ENCODE results near the gene KCP.

The KCP gene

DNA sequence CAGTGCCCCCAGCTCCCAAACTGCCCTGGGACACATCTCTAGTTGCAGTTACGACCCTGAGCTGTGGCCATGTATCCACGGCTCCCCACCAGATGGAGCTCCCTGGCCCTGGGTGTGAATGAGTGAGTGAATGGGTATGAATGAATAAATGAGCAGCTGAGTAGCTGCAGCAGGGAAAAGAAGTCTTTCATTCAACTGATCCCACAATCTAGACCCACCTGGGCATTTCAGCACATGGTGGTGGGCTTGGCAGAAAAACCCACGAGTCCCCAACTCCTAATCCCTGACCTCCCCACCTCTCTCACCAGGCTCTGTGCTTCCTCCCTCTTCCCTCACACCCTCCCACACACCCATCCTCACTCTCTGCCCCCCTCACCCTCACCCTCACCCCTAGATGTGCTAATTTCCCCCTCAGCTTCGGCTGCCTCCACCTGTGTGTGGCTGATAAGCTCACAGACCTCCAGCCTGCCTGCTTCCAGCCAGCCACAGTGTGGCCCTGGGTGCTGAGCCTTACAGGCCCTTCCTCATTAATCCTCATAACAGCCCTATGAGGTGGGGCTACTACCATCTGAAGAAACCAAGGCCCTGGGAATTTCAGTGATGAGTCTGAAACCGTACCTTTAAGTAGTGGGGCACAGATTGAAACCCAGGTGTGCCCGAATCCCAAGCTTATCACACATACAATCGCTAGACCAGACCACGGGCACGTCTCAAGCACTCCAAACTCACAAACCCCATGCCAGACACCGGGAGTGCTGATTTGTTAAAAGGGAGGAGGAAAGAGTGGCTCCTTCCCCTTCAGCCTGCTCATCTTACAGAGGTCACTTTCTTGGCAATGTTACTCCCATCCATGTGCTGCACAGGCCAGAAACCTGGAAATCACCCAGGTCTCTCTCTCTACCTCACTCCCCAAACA lies 50.1 kb downstream of the KCP start:
- Mint-ChIP-seq H3K27ac (peak overlapping the region; percentile 75), H3K4me1 (peaks cover 52% of the 10 kb centered on the region), H3K36me3 (ENCODE audit: low read depth) (peaks cover 10% of the 10 kb centered on the region), H3K27me3 (ENCODE audit: low read depth, poor library complexity) (peaks cover 12% of the 10 kb centered on the region), H3K4me3 (no peak overlapping the region), H3K9me3 (no peaks in the 10 kb centered on the region)
- TF ChIP-seq, protein P1, sequence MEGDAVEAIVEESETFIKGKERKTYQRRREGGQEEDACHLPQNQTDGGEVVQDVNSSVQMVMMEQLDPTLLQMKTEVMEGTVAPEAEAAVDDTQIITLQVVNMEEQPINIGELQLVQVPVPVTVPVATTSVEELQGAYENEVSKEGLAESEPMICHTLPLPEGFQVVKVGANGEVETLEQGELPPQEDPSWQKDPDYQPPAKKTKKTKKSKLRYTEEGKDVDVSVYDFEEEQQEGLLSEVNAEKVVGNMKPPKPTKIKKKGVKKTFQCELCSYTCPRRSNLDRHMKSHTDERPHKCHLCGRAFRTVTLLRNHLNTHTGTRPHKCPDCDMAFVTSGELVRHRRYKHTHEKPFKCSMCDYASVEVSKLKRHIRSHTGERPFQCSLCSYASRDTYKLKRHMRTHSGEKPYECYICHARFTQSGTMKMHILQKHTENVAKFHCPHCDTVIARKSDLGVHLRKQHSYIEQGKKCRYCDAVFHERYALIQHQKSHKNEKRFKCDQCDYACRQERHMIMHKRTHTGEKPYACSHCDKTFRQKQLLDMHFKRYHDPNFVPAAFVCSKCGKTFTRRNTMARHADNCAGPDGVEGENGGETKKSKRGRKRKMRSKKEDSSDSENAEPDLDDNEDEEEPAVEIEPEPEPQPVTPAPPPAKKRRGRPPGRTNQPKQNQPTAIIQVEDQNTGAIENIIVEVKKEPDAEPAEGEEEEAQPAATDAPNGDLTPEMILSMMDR (IDR thresholded peaks at IDR 0.05): no peak
- no peak for DNase-seq

DNA sequence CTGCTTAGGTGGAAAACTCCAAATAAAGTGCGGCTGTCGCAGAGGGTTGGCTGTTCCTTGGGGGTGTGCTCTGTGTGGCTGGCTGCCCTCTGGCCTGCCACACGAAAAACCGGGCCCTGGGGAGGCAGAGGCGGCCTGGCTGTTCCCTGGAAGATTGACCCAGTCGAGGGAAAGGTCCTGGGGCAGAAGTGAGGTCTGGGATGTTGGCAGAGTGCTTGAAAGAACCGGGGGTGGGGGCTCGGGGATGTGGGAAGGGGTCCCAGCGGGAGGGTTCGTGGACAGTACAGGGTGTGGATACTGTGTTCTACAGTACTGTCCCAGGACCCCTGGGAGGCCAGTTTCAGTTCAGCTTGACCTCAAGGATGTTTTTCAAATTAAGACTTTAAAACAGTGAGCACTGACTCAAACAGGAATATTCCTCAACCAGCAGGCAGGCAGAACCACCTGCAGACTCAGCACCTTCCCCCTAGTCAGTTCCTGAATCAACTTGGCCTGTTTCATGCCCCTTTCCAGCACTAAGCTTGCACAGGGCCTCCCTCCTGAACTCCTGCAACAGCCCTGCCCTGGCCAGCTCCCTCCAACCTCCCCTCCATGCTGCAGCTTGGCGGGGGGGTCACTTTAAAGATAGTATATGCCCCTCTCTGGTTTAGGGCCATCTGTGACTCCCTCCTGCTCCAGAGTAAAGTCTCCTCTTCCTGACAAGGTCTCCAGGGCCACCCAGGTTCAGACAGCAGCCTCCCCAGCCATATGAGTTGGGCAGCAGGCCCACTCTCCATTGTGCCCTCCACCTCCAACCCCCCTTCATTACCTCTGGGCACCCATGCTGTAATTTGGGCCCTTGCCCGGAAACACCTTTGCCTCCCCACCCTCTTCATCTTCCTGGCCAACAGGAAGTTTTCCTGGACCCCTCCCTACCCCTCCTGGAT lies 51.0 kb downstream of the KCP start:
- peaks cover 43% of the 10 kb centered on the region for H3K4me1 Mint-ChIP-seq
- peaks cover 1% of the 10 kb centered on the region for H3K36me3 Mint-ChIP-seq (ENCODE audit: low read depth)
- peaks cover 10% of the 10 kb centered on the region for H3K27me3 Mint-ChIP-seq (ENCODE audit: low read depth, poor library complexity)
- no peak overlapping the region for H3K4me3 Mint-ChIP-seq
- TF ChIP-seq, protein P1 (IDR thresholded peaks at IDR 0.05): no peak
- no peak for DNase-seq
- no peaks in the 10 kb centered on the region for H3K9me3 Mint-ChIP-seq
- H3K27ac Mint-ChIP-seq: peak overlapping the region; percentile 81

DNA sequence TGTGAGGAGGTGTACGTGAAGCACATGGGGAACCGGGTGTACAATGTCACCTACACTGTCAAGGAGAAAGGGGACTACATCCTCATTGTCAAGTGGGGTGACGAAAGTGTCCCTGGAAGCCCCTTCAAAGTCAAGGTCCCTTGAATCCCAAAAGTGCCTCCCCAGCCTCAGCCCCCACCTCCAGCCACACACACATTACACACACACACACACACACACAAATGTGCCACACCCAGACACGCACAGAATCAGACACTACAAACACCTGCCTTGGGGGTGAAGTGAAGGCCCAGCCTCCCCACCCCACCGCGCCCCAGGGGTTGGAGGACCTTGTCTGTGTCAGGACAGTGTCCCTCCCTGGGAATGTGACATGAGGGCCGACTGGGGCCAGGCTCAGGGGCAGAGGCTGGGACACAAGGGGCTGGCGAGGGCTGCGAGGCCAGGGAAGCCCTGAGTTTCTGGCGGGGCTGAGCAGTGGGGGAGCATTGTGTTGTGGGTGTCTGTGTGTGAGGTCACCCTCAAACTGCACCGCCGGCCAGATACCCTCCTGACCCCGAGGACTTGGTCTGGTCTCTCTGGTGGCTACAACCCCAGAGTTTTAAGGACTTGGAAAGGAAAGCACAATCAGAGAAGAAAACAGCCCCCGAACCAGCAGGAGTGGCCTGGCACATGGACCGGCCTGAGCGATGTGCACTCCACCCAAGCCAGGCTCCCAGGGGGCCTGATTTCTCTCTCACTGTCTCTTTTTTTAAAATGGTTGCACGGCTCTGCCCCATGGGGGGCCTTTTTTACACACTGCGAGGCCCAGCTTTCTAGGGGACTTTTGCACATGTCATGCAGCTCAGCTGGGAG lies 51.9 kb downstream of the KCP start:
- TF ChIP-seq, protein P1 (IDR thresholded peaks at IDR 0.05): no peak
- H3K27me3 Mint-ChIP-seq (ENCODE audit: low read depth, poor library complexity): peaks cover 10% of the 10 kb centered on the region
- peaks cover 36% of the 10 kb centered on the region for H3K4me1 Mint-ChIP-seq
- H3K36me3 Mint-ChIP-seq (ENCODE audit: low read depth): no peaks in the 10 kb centered on the region
- no peak overlapping the region for H3K4me3 Mint-ChIP-seq
- H3K27ac Mint-ChIP-seq: peak overlapping the region; percentile 81
- no peak for DNase-seq
- no peaks in the 10 kb centered on the region for H3K9me3 Mint-ChIP-seq

DNA sequence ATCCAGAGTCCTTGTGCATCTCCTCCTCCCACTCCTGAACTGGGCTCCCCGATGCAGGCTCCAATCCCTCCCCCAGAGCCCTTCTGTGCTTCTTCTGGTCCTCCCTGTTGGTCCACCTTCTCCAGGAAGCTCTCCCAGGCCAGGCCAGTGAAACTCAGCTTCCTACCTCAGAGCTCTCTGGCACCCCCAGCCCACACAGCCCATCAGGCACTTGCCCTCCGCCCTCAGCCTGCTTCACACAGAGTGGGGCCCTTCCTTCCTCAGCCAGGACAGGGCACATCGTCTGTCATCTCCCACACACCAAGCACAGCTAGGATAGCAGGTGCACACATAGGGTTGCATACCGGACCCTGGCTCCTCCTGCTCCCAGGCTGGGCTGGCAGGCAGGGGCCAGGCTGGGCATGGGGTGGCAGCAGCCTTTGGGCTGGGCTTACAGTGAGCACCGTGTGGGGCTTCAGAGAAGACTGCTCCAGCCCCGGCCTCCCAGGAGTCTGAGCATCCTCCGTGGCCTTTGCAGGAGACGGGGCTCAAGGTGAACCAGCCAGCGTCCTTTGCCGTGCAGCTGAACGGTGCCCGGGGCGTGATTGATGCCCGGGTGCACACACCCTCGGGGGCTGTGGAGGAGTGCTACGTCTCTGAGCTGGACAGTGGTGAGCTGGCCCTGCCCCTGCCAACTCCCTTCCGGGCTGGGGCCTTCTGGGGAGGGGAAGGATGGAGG lies 54.3 kb downstream of the KCP start:
- Mint-ChIP-seq H3K36me3 (ENCODE audit: low read depth) (no peaks in the 10 kb centered on the region), H3K4me3 (no peak overlapping the region), H3K27ac (no peak overlapping the region), H3K4me1 (peaks cover 21% of the 10 kb centered on the region), H3K27me3 (ENCODE audit: low read depth, poor library complexity) (peaks cover 6% of the 10 kb centered on the region), H3K9me3 (no peaks in the 10 kb centered on the region)
- no peak for DNase-seq
- TF ChIP-seq, protein P1 (IDR thresholded peaks at IDR 0.05): no peak

DNA sequence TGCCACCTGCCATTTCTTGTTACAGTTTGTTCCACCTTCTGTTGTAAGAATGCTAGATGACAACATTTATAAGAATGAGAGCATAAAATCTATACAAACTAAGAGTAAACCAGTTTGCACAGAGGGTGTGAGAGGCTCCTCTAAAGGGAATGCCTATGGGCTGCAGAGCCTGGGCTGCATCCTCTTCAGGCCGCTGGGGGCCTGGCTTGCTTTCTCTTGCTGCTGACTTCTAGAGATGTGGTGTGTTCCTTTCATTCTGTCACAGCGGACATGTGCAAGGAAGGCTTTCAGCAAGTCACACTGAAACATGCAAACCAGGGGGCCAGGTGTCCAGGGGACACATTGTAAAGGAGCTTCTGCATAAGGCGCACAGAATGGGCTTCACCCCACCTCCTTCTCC lies 55.0 kb downstream of the KCP start:
- H3K27ac Mint-ChIP-seq: no peak overlapping the region
- no peaks in the 10 kb centered on the region for H3K36me3 Mint-ChIP-seq (ENCODE audit: low read depth)

More for the DNA sequence above, 55.0 kb downstream of the KCP start:
- Mint-ChIP-seq H3K4me3 (no peak overlapping the region), H3K27me3 (ENCODE audit: low read depth, poor library complexity) (peaks cover 6% of the 10 kb centered on the region), H3K9me3 (no peaks in the 10 kb centered on the region), H3K4me1 (peaks cover 15% of the 10 kb centered on the region)
- no peak for DNase-seq
- TF ChIP-seq, protein P1 (IDR thresholded peaks at IDR 0.05): no peak
